Measurements from ENCODE around the gene MS4A4E.
"Not testable (repeated sequence)": the region's sequence is repeated elsewhere in the genome, so short reads cannot be mapped to it uniquely, and the experiment has no call there.

MS4A4E gene

DNA sequence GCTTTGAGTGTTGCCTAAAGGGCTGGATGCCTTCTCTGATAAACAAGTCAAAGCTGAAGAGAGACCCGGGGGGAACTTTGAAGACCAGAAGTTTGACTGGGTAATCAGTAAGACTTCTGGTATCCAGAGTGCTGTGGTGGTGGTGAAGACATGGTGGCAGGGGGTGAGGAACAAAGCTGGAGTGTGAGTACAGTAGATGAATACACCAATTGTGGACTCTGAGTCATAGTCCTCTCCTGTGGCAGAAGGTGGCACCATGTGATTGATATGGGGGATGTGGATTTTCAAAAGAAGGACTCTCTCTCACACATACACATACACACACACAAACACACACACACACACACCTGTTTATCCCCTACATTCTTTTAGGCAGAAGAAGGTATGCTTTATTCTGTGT, 72.4 kb downstream of the MS4A4E start:
- DNase-seq, result no peak

DNA sequence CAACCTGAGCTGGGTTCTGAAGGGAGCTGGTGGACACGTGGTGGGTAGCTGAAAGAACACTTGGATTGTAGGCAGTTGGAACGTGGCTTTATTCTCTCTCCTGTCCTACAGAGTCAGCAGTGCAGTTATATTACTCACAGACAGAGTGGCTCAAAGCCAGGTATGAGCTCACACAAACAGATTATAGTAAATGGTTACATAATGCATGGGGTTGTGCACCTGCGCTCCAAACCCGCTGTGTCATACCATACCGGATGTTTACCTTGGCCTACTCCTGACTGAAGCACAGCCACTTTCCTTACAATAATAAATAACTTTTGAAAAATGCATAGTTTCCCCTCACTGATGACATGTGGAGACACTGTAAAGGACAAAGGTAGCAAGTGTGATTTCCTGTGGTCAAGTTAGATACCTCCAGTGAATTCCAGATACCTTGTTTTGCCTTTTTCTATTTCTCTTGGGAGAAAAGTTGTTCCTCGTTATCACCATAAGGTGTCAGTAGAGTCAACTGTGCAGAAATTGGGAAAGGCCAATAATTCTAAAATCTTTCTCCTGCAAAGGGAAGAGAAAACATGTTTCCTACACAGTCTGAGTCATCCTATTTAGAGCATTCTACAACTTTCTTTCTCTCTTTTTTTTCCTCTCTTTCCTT, 73.5 kb downstream of the MS4A4E start:
- no peak for DNase-seq

DNA sequence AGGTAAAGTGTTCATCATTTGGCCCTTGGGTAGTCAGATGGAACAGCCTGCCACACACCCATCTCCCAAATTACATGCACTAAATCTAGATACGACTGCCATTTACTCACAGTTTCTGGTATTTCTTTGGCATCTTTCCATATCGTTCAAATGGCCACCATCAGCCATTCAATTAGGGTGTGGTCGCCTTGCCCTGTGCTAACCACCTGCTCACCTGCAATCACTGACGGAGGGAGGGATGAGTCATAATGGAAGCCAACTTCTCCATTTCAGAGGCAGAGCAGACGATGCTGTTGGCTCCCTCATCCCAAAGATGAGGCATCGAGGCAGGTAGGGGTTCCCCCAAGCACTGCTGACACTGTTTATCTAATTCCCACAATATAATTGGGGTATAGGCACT, 74.6 kb downstream of the MS4A4E start:
- no peak for DNase-seq

DNA sequence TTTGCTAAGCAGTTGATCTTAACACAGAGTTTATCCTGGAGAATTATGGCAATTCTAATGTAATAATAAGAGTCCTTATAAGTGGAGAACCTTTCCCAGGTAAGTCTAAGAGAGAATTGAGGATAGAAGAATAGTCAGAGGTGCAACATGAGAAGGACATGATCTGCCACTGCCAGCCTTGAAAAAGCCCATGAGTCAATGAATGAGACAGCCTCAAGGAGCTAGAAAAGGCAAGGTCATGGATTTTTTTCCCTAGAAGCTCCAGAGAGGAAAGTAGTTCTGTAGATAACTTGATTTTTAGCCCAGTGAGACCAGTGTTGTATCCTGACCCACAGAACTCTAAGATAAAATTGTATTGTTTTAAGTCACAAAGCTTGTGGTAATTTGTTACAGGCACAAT, 77.0 kb downstream of the MS4A4E start:
- DNase-seq, result no peak

DNA sequence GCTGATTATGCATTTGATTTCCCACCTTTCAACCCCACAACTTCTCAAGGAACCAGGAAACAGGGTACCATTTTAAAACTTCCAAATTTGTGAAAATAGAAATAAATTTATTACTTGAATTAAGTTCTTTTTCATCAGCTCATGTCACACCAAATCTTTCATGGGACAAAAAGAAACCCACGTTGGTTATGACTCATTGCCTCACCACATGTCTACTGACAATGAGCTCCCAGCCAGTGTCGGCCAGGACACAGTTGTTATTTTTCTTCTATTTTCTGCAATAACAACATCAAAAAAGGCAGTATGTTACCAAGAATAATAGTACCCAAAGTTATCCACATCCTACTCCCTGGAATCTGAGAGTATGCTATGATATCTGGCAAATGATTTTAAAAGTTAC, 77.4 kb downstream of the MS4A4E start:
- no peak for DNase-seq

DNA sequence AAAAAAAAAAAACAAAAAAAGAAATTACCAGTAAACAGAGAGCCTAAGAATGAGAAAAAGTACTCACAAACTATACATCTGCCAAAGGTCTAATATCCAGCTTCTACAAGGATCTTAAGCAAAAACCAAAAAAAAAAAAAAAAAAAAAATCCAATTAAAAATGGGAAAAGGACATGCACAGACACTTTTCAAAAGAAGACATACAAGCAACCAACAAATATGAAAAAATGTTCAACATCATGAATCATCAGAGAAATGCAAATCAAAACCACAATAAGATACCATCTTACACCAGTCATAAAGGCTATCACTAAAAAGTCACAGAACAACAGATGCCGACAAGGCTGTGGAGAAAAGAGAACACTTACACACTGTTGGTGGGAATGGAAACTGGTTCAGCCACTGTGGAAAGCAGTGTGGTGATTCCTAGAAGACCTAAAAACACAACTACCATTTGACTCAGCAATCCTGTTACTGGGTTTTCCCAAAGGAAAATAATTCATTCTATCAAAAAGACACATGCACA, 78.3 kb downstream of the MS4A4E start:
- DNase-seq, result no peak

DNA sequence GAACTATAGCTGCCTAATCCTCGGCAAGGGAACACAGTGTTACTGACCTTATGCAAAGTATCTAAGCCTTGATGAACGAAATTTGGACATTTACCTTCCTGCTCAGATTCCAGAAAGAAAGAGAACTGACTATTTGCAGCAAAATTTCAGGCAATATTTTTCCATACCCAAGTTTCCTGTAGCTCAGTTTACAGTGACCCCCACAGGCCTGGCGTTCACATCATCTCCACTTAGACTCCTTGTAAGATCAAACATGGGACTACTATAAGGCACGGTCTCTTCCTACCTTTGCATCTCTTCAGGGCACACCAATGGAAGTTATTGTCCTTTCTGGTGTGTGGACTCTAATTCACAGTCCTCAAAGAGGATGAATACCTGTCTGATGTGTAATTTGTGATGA, 81.2 kb downstream of the MS4A4E start:
- DNase-seq, result no peak

DNA sequence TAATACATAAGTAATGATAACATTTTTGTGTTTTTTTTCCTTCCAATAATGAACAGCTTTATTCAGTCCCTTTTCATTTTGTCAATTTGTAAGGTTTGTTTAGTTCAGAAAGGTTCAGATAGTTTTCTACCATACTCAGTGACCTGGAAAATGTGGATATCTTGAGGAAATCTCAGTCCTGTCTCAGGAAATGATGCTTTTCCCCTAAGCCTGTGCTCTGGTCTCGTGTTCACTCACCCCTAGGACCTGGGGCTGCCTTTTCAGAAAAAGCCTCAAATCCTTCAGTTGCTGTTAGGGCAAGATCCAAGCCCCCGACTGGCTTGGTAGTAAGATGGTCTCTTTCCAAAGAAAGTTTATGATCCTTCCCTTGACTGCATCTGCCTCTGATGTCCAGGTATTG, 81.8 kb downstream of the MS4A4E start:
- no peak for DNase-seq

DNA sequence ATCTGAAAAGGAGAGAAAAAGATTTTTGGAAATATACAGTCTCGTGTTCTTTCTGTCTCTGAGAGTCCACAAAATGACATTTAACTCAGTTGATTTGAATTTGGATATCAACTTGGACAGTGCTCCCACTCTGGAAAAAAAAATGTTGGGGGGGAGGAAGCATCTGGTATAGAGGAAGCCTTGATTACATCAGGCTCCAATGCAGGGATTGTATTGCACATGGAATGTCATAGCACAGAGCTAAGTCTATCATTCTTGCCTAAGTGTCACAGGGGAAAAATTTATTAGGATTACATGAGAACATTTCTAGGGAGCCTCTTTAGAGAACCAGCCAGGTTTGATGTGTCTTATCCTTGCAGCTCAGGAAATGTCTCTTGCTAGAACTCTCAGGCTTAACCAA, 83.1 kb downstream of the MS4A4E start:
- DNase-seq, result no peak

DNA sequence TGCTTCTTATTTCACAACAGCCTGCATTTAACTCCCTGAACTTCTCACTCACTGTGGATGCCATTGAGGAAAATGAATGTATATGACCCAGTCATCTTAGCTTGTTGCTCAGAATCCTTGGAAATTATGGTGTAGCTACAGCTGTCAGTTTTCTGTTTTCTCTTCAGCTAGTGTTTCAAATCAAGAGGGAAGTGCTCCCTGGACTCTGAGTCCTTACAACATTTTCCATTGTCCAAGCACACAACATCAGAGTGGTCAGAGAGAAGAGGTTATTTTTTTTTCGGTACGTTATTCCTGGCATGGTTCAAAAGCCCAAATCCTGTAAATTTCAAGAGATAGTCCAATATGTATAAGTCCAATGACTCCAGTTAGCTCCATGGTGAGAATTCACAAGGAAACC, 83.7 kb downstream of the MS4A4E start:
- DNase-seq, result no peak

DNA sequence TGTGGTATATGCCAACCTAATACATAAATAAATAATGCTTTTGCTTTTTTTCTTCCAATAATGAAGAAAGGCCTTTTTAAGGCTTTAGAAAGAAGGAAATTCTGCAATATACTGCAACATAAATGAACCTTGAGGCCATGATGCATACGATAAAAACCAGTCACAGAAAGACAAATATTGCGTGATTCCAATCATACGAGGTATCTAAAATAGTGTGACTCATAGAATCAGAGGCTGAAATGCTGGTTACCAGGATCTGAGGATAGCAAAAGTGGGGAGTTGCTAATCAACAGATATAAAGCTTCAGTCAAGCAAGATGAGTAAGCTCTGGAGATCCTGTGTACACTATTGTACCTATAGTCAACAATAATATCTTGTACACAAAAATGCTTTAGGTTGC, 84.3 kb downstream of the MS4A4E start:
- no peak for DNase-seq

DNA sequence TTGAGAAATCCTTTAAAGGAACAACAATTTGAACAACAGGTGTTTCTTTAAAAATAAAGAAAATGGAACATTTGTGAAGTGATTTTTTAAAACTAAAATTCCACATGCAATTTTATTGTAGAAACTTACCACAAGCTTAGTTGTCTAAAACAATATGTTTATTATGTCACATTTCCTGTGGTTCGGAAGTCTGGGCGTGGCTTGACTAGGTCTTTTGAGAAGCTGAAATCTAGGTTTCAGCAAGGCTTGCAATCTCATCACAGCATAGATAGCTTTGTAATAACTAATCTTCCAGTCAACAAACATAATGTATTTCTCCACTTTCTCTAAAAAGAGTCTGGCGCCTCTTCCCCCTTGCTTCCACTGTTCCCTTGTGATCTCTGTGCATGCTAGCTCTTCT, 87.0 kb downstream of the MS4A4E start:
- DNase-seq, result no peak

DNA sequence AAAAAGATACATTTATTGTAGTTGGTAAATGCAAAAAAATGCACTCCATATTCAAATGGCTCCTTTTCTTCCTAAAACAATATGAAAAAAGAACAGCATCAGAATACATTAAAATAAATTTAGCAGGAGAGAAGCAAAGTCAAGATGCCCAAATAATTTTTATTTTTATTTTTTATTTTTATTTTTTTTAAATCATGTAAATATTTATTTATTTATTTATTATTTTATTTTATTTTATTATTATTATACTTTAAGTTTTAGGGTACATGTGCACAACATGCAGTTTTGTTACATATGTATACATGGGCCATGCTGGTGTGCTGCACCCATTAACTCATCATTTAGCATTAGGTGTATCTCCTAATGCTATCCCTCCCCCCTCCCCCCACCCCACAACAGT, 90.2 kb downstream of the MS4A4E start:
- DNase-seq, result not testable (repeated sequence)

DNA sequence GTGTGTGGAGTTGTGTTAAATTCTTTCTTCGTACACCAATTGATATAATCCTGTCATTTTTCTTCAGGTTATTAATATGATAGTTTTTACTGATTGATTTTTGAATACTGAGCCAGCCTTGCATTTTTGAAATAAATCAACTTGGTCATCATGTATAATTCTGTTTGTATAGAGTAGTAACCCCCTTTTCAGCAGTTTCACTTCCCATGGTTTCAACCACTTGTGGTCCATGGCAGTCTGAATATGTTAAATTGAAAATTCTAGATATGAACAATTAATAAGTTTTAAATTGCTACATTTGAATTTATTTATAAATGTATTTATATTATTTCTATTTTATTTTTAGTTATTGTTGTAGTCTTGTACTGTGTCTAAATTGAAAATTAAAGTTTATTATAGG, 92.7 kb downstream of the MS4A4E start:
- no peak for DNase-seq

Measured in activated CD4-positive, alpha-beta T cell treated with anti-CD3 and anti-CD28 coated beads for 1 hour (primary cell).